HG03571 (cell line): ENCODE results near the gene GET4.

Experiments
- ATAC-seq: cut with Tn5 transposase; IDR thresholded peaks from one replicate; pipeline ENCODE4 v1.9.1; 2021; ENCODE audit not compliant: unreplicated experiment

Gene GET4

GRCh38 chr7:945147-945555, 68.8 kb downstream of the GET4 start:
- ATAC-seq, result no peak

GRCh38 chr7:945556-946255, 69.4 kb downstream of the GET4 start:
- ATAC-seq, result no peak
